ENCODE measurements around the gene INO80C.

The INO80C gene

GRCh38 chr18:35431374-35431741 lies 66.4 kb downstream of the INO80C start:
- H3K4me1 ChIP-seq = peaks cover 0 to 9% (median 0%) of the 10 kb centered on the region in 4 donors
- no peak overlapping the region for H3K27ac ChIP-seq
- intact Hi-C loops (cut with DNase I; ENCODE audit: low total_unique reads) = no loop called here
- no peaks in the 10 kb centered on the region for H3K36me3 ChIP-seq
- no peaks in the 10 kb centered on the region for H3K27me3 ChIP-seq
- peaks cover 0 to 10% (median 0%) of the 10 kb centered on the region in 3 donors for H3K9me3 ChIP-seq
- no peak for DNase-seq
- no peak overlapping the region for H3K4me3 ChIP-seq
- TF ChIP-seq, protein P1, sequence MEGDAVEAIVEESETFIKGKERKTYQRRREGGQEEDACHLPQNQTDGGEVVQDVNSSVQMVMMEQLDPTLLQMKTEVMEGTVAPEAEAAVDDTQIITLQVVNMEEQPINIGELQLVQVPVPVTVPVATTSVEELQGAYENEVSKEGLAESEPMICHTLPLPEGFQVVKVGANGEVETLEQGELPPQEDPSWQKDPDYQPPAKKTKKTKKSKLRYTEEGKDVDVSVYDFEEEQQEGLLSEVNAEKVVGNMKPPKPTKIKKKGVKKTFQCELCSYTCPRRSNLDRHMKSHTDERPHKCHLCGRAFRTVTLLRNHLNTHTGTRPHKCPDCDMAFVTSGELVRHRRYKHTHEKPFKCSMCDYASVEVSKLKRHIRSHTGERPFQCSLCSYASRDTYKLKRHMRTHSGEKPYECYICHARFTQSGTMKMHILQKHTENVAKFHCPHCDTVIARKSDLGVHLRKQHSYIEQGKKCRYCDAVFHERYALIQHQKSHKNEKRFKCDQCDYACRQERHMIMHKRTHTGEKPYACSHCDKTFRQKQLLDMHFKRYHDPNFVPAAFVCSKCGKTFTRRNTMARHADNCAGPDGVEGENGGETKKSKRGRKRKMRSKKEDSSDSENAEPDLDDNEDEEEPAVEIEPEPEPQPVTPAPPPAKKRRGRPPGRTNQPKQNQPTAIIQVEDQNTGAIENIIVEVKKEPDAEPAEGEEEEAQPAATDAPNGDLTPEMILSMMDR (IDR thresholded peaks at IDR 0.05) = no peak

DNA sequence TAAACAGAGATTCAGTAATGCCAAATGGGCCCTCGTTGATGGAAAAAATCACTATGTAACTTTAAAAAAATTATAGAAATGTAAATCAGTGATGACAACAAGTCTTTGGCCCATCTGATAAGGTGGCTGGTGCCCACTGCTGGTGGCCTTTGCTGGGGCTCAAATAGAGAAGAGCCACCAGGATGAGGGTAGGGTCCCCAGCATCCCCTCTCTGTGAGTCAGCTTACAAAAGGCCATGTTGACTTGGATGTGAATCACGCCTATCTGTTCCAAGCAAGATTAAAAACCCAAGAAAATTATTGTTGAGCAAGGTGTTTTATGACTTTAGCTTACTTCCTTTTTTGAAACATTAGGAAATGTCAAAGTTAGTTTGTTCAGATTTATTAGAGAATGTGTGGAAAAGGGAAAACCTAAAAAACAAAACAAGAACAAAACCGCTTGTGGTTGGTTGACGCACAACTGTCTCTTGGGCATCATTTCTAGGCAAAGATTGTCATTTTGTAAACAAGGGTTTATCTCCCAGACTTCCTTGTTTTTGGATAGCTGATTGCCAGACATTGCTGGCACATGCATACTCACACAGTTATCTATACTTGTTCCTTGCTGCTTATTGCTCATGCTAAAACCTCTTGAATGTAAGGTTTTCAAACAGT lies 66.9 kb downstream of the INO80C start:
- peaks cover 0 to 10% (median 0%) of the 10 kb centered on the region in 3 donors for H3K9me3 ChIP-seq
- no peak for DNase-seq
- H3K4me3 ChIP-seq = no peak overlapping the region
- H3K36me3 ChIP-seq = no peaks in the 10 kb centered on the region
- H3K27me3 ChIP-seq = no peaks in the 10 kb centered on the region
- no peak overlapping the region for H3K27ac ChIP-seq
- peaks cover 0 to 4% (median 0%) of the 10 kb centered on the region in 4 donors for H3K4me1 ChIP-seq
- TF ChIP-seq, protein P1 (IDR thresholded peaks at IDR 0.05) = no peak
- intact Hi-C loops (cut with DNase I; ENCODE audit: low total_unique reads) = no loop called here

DNA sequence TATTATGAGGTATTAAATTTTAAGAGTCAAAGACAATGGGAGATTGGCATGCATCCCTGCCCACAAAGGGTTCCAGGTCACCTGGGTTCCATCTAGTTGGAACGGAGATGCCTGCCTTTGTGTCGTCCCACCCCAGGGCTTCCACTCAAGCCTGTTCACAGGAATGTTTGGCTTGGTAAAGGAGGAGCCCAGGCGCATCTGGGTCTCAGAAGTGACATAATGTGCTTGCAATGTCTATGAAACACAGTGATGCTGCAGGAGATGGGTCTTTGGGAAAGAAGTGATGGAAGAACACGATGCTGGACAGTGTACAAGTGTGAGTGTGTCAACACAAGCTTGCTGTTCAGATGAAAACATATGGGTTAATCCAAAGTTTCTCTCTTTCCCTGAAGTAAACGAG lies 71.0 kb downstream of the INO80C start:
- Histone ChIP-seq H3K27ac (no peak overlapping the region), H3K4me1 (peaks cover 0 to 4% (median 0%) of the 10 kb centered on the region in 4 donors), H3K9me3 (no peaks in the 10 kb centered on the region), H3K4me3 (no peak overlapping the region), H3K27me3 (no peaks in the 10 kb centered on the region), H3K36me3 (no peaks in the 10 kb centered on the region)
- DNase-seq = no peak
- intact Hi-C loops (cut with DNase I; ENCODE audit: low total_unique reads) = no loop called here
- TF ChIP-seq, protein P1 (IDR thresholded peaks at IDR 0.05) = no peak

GRCh38 chr18:35424356-35424755 lies 73.4 kb downstream of the INO80C start:
- DNase-seq = no peak
- Histone ChIP-seq H3K27ac (no peak overlapping the region), H3K4me3 (no peak overlapping the region), H3K9me3 (no peaks in the 10 kb centered on the region), H3K36me3 (no peaks in the 10 kb centered on the region), H3K27me3 (no peaks in the 10 kb centered on the region), H3K4me1 (no peaks in the 10 kb centered on the region)
- TF ChIP-seq, protein P1 (IDR thresholded peaks at IDR 0.05) = no peak
- intact Hi-C loops (cut with DNase I; ENCODE audit: low total_unique reads) = no loop called here

DNA sequence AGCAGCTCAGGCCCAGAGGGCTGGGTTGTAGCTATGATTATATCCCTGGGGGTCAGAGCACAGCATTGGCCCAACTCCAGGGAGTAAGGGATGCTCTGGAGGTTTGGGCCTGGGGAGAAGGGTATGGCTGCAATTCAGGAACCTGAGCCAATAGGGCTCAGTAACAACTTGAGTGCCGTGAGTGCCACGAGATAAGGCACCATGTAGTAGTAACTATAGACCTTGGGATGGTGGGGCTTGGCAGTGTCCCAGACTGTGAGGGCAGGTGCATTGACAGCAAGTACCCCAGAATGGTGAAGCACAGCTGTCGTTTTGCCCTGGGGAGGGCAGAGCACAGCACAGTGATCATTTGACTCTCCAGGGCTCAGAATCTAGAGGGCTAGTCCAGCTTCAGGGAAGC lies 75.5 kb downstream of the INO80C start:
- Histone ChIP-seq H3K4me1 (no peaks in the 10 kb centered on the region), H3K36me3 (no peaks in the 10 kb centered on the region), H3K9me3 (peaks cover 0 to 4% (median 0%) of the 10 kb centered on the region in 3 donors), H3K27ac (no peak overlapping the region), H3K27me3 (no peaks in the 10 kb centered on the region), H3K4me3 (no peak overlapping the region)
- intact Hi-C loops (cut with DNase I; ENCODE audit: low total_unique reads) = no loop called here
- TF ChIP-seq, protein P1 (IDR thresholded peaks at IDR 0.05) = no peak
- no peak for DNase-seq
